BJ (cell line): ENCODE measurements around the gene INSRR. TPM values are rescaled to one million over a fixed set of nuclear protein-coding genes. Genes with fewer than 3 reads are reported as not detected.

Source experiments
- CTCF ChIA-PET: fragments of 350-600 bp; formaldehyde crosslinking; extraction: SDS; loops from one replicate; lab custom pipeline; 2021; ENCODE audit warnings: antibody characterized with exemption, inconsistent platforms; lab: Yijun Ruan, JAX
- POLR2A ChIA-PET: fragments of 300-600 bp; sonication (Branson Sonifier 250); formaldehyde crosslinking; extraction: SDS; loops from one replicate; lab custom pipeline; 2021; ENCODE audit warnings: antibody characterized with exemption; lab: Charles Lee
- DNase-seq: peaks from one replicate; pipeline ENCODE4 v3.0.0-alpha.2; 2011; ENCODE audit warnings: low read depth
- H3K27me3 ChIP-seq: 2 replicates; pipeline ENCODE4 v1.6.0; 2011; ENCODE audit warnings: low read length; ENCODE audit not compliant: control insufficient read depth, insufficient read depth
- H3K36me3 ChIP-seq: 2 replicates; pipeline ENCODE4 v1.5.1; 2011; ENCODE audit warnings: low read length; ENCODE audit not compliant: control insufficient read depth, insufficient read depth
- H3K4me3 ChIP-seq: 2 replicates; pipeline ENCODE4 v1.5.1; 2011; ENCODE audit warnings: low read depth, mild to moderate bottlenecking, control low read depth, low read length
- CTCF ChIP-seq: IDR thresholded peaks from 2 replicates; pipeline ENCODE4 v1.5.1; 2011; ENCODE audit warnings: low read depth, mild to moderate bottlenecking, control low read depth, inconsistent platforms, low read length, moderate library complexity; ENCODE audit not compliant: insufficient read depth
- polyA plus RNA-seq: library from polyadenylated mRNA; depleted of rRNA; stranded (reverse); fragments of >200 nt; gene quantifications from 2 replicates; pipeline ENCODE4 v1.2.3, GENCODE V29; 2011

Gene INSRR
- polyA plus RNA-seq, 1 experiment: not detected

DNA sequence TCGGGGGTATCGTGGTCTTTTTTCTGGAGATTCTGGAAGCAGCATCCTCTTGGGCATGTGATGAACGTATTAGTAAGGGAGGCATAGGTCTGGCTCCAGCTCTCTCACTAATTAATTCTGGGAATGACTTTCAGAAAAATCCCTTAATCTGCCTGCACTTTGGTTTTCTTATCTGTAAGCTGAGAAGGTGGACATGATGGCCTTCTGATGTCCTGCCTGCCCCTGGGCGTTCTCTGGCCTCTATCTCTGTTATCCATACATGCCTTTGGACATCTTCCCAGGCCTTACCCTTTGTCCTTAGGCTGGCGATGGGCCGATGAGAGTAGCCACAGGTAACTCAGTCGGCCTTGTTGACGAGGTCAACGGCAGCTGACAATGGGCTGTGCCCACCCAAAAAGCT lies 10.5 kb upstream of the INSRR start:
- ChIA-PET CTCF (interaction anchor here (1.6 to 4.0 kb wide), 4 partner anchors 9 to 143 kb away, joined by 5 to 33 read pairs (median 12); partner anchors contain the start of genes INSRR and NTRK1), POLR2A (interaction anchor here (0.6 kb wide), 1 partner anchor 161 kb away, joined by 3 read pairs; no protein-coding TSS in a partner anchor)
- Histone ChIP-seq H3K4me3 (no peak overlapping the region), H3K27me3 (peaks cover 4% of the 10 kb centered on the region), H3K36me3 (no peaks in the 10 kb centered on the region)
- TF ChIP-seq CTCF: no peak
- no peak for DNase-seq

GRCh38 chr1:156868341-156868740 lies 9.4 kb upstream of the INSRR start:
- CTCF ChIA-PET: interaction anchor here (0.6 to 13.5 kb wide), 5 partner anchors 8 to 71 kb away, joined by 3 to 290 read pairs (median 5); partner anchors contain the start of genes INSRR and NTRK1
- DNase-seq: no peak

DNA sequence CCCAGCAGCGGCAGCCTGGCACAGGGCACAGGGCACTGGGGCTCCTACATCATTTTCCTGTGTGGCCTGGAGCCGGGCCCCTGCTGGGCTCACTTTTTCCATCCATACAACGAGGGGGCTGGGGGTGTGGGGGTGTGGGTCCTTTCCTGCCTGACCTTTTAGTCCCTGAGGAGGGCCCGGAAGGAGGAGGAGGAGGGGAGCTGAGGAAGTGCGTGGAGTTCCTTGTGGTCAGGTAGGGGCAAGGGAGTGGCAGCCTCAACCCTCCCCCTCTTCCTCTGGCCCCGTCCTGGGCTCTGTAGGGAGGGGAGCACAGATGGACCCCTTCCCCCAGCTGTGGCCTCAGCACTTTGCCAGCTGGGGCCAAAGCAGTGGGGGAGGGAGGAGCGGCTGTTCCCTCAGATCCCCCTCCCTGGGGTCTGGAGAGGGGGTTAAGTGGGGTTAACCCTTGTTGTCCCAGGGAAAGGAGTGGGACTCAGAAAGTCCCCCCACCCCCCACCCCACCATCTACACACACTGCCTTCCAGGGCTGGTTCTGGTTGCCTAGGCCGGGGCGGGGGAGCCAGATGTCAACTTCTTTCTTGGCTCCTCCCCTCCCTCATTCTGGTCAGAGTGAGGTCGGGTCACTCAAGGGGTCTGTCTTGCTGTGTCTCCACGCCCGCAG lies 7.5 kb upstream of the INSRR start:
- TF ChIP-seq CTCF: no peak
- no peak for DNase-seq
- ChIA-PET CTCF (interaction anchor here (11.4 to 13.5 kb wide), 2 partner anchors 23 to 69 kb away, joined by 107 to 290 read pairs; no protein-coding TSS in a partner anchor), POLR2A (no interaction called here)
- peaks cover 27% of the 10 kb centered on the region for H3K27me3 ChIP-seq
- no peak overlapping the region for H3K4me3 ChIP-seq
- no peaks in the 10 kb centered on the region for H3K36me3 ChIP-seq

More at GRCh38 chr1:156868341-156868740, 9.4 kb upstream of the INSRR start:
- H3K27me3 ChIP-seq: peaks cover 9% of the 10 kb centered on the region
- POLR2A ChIA-PET: no interaction called here
- TF ChIP-seq CTCF: no peak
- no peaks in the 10 kb centered on the region for H3K36me3 ChIP-seq
- H3K4me3 ChIP-seq: no peak overlapping the region

- CTCF ChIA-PET: interaction anchor here (0.5 to 13.5 kb wide), 3 partner anchors 24 to 245 kb away, joined by 3 to 290 read pairs (median 107); no protein-coding TSS in a partner anchor
- POLR2A ChIA-PET: no interaction called here
- no peak for DNase-seq
- Histone ChIP-seq H3K27me3 (peaks cover 31% of the 10 kb centered on the region), H3K4me3 (no peak overlapping the region), H3K36me3 (no peaks in the 10 kb centered on the region)
- TF ChIP-seq CTCF: no peak
These were observed 6.9 kb upstream of the INSRR start for GRCh38 chr1:156865865-156866248.

DNA sequence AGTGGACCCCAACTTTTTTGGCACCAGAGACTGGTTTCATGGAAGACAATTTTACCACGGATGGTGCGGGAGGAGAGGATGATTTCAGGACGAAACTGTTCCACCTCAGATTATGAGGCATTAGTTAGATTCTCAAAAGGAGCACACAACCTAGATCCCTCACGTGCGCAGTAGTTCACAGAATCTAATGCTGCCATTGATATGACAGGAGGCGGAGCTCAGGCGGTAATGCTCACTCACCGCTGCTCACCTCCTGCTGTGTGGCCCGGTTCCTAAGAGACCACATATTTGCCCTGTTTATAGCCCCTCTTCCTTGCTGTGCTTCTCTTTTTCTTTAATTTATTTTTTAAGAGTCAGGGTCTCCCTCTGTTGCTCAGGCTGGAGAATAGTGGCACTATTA lies 6.3 kb upstream of the INSRR start:
- Histone ChIP-seq H3K36me3 (no peaks in the 10 kb centered on the region), H3K4me3 (no peak overlapping the region), H3K27me3 (peaks cover 32% of the 10 kb centered on the region)
- ChIA-PET POLR2A (no interaction called here), CTCF (interaction anchor here (0.5 to 13.5 kb wide), 6 partner anchors 10 to 244 kb away, joined by 3 to 290 read pairs (median 4); no protein-coding TSS in a partner anchor)
- no peak for DNase-seq
- no peak for TF ChIP-seq CTCF
